Vagina (tissue), 2 donors: ENCODE data around the gene HABP2.

Source experiments
- CTCF ChIP-seq, 3 experiments: fragments of 450-650 bp in 2 of 3; fragments of 200-600 bp in 1 of 3; sonication (generic) in 1 of 3; IDR thresholded peaks; one replicate each; pipeline ENCODE4 v1.5.1; 2017 to 2019; ENCODE audit warnings: antibody characterized with exemption in 3 of 3, mild to moderate bottlenecking in 2 of 3, moderate library complexity in 2 of 3
- POLR2AphosphoS5 ChIP-seq, 2 donors: sonication (generic); formaldehyde crosslinking; IDR thresholded peaks; one replicate each; pipeline ENCODE4 v1.9.0; 2017; ENCODE audit warnings: antibody characterized with exemption in 2 of 2, mild to moderate bottlenecking in 2 of 2, low read depth in 1 of 2; ENCODE audit not compliant: insufficient read depth in 1 of 2

- TF ChIP-seq CTCF (IDR thresholded peaks at IDR 0.05): no peak
- no peak for TF ChIP-seq POLR2AphosphoS5 (IDR thresholded peaks at IDR 0.05; ENCODE audit: insufficient read depth in 1 of 2, low read depth in 1 of 2)
Measured at GRCh38 chr10:113555245-113555644, 2.4 kb downstream of the HABP2 start.
